OCI-LY3 (cell line): ENCODE results near the gene IPCEF1.

Experiments used
- H2AFZ ChIP-seq: fragments of 200-600, 300-600 bp; shearing (Covaris generic); 2 replicates; pipeline ENCODE4 v1.6.0; 2014; ENCODE audit warnings: antibody characterized with exemption, low read depth, low read length
- H3K27ac ChIP-seq: fragments of 200-600, 300-600 bp; sonication (generic); 2 replicates; pipeline ENCODE4 v1.5.1; 2014; ENCODE audit warnings: mild to moderate bottlenecking, low read length, moderate library complexity, mixed read lengths
- H3K27me3 ChIP-seq: fragments of 200-600, 300-600 bp; sonication (generic); 2 replicates; pipeline ENCODE4 v1.6.1; 2014; ENCODE audit warnings: low read depth, low read length, mixed read lengths
- H3K36me3 ChIP-seq: fragments of 200-600, 300-600 bp; sonication (generic); replicated peaks from 2 replicates; pipeline ENCODE3; 2014; ENCODE audit warnings: low read depth, low read length, mixed read lengths
- H3K4me1 ChIP-seq: fragments of 300-600, 200-600 bp; sonication (generic); 2 replicates; pipeline ENCODE4 v1.6.1; 2014; ENCODE audit warnings: low read length, mixed read lengths
- H3K4me2 ChIP-seq: fragments of 200-600, 300-600 bp; sonication (generic); 2 replicates; pipeline ENCODE4 v1.6.1; 2014; ENCODE audit warnings: low read length, mixed read lengths
- H3K4me3 ChIP-seq: fragments of 300-600, 200-600 bp; sonication (generic); 2 replicates; pipeline ENCODE4 v1.5.1; 2014; ENCODE audit warnings: antibody characterized with exemption, mild to moderate bottlenecking, low read length, moderate library complexity
- H3K79me2 ChIP-seq: fragments of 300-600, 200-600 bp; shearing (Covaris generic); 2 replicates; pipeline ENCODE4 v1.6.1; 2014; ENCODE audit warnings: mild to moderate bottlenecking, low read length, mixed read lengths
- H3K9ac ChIP-seq: fragments of 300-600, 200-600 bp; shearing (Covaris generic); 2 replicates; pipeline ENCODE4 v1.6.0; 2014; ENCODE audit warnings: mild to moderate bottlenecking, low read length, moderate library complexity
- H3K9me3 ChIP-seq: fragments of 200-600, 300-600 bp; shearing (Covaris generic); 2 replicates; pipeline ENCODE4 v1.6.1; 2014; ENCODE audit warnings: low read length, mixed read lengths; ENCODE audit not compliant: insufficient read depth
- H4K20me1 ChIP-seq: fragments of 200-600, 300-600 bp; sonication (generic); 2 replicates; pipeline ENCODE4 v1.6.1; 2016; ENCODE audit warnings: low read length, mixed read lengths; ENCODE audit not compliant: insufficient read depth
- CTCF ChIP-seq: fragments of 200-600, 300-600 bp; sonication (generic); IDR thresholded peaks from 2 replicates; pipeline ENCODE4 v1.5.1; 2014; ENCODE audit warnings: antibody characterized with exemption, low read length, low read depth
- EZH2phosphoT487 ChIP-seq: fragments of 200-600 bp; shearing (Covaris generic); IDR thresholded peaks from 2 replicates; pipeline ENCODE4 v1.6.1; 2018; ENCODE audit warnings: antibody characterized with exemption, mixed run types, low read depth

The IPCEF1 gene

DNA sequence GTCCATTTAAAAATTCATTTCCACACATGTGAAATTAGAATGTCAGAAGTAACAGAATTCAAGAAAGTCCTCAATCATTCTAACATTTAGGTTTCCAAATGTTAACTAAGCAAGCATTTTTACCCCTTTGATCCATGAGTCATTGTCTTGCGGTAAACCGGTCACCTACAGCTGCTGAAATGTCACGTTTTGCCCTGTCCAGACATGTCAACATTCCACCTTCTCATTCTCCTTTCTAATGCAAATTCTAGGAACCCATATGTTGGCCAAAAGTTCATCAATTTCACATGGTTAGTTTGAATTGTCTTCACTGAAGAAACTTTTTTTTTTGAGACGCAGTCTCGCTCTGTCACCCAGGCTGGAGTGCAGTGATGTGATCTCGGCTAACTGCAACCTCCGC, 117.2 kb downstream of the IPCEF1 start:
- TF ChIP-seq CTCF: no peak
- TF ChIP-seq EZH2phosphoT487: no peak
- Histone ChIP-seq H3K4me1 (peaks cover 2% of the 10 kb centered on the region), H3K9ac (no peak overlapping the region), H3K4me3 (no peak overlapping the region), H3K79me2 (no peaks in the 10 kb centered on the region), H2AFZ (no peak overlapping the region), H3K9me3 (no peaks in the 10 kb centered on the region), H3K27ac (no peak overlapping the region), H3K4me2 (no peak overlapping the region), H3K36me3 (no peaks in the 10 kb centered on the region), H3K27me3 (peaks cover 10% of the 10 kb centered on the region; the same call in 1 of the 2 replicates), H4K20me1 (no peaks in the 10 kb centered on the region)

DNA sequence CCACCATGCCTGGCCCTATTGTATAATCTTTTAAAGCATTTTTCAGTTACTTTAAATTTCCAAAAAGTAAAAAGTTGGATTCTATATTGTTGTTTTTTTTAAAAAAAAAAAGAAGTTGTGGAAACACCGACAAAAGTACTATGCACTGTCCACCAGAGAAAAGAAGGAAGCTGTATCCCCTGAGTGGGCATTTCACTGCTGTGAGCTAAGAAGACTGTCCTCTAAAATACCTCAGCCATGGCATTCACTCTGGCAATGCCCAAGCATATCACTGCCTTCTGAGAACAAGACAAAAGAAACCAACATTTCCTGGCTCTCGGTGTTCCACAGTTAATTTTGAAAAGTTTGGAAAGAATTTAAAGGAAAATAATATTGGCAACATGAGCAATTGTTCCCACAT, 117.8 kb downstream of the IPCEF1 start:
- Histone ChIP-seq H3K27me3 (peaks cover 12% of the 10 kb centered on the region; the same call in 1 of the 2 replicates), H3K4me2 (no peak overlapping the region), H3K4me3 (no peak overlapping the region), H4K20me1 (no peaks in the 10 kb centered on the region), H3K36me3 (no peaks in the 10 kb centered on the region), H3K9me3 (no peaks in the 10 kb centered on the region), H3K4me1 (peaks cover 7% of the 10 kb centered on the region), H2AFZ (no peak overlapping the region), H3K27ac (no peak overlapping the region), H3K9ac (no peak overlapping the region), H3K79me2 (no peaks in the 10 kb centered on the region)
- TF ChIP-seq CTCF (no peak), EZH2phosphoT487 (no peak)

DNA sequence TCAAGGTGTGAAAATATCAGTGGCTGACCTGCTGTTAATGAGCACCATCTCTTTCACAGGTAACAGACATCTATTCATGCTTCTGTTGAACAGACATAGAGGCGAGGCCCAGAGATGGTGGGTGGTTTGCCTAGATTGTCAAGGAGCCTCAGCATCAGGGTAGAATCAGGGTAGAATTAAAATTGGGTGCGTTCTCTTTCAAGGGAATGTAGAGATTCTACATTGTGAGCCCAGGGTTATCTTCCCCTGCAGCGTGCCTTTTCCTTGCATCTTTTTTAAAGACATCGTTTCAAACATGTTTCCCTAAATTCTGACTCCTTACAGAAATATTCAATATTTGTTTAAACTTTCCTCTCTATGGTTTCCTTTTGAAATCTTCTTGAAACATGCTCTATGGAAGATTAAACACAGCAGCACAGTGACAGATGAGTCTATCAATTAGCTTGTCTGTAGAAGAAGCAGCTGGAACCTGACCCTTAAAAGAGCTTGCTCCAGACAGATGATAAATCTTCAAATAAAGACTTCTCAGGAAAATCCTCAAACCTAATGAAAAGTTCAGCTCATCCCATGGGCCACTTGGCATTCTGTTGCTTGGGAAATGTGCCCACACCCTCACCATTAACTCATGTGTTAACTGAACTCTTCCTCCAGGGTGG, 119.8 kb downstream of the IPCEF1 start:
- TF ChIP-seq CTCF: no peak
- TF ChIP-seq EZH2phosphoT487: no peak

DNA sequence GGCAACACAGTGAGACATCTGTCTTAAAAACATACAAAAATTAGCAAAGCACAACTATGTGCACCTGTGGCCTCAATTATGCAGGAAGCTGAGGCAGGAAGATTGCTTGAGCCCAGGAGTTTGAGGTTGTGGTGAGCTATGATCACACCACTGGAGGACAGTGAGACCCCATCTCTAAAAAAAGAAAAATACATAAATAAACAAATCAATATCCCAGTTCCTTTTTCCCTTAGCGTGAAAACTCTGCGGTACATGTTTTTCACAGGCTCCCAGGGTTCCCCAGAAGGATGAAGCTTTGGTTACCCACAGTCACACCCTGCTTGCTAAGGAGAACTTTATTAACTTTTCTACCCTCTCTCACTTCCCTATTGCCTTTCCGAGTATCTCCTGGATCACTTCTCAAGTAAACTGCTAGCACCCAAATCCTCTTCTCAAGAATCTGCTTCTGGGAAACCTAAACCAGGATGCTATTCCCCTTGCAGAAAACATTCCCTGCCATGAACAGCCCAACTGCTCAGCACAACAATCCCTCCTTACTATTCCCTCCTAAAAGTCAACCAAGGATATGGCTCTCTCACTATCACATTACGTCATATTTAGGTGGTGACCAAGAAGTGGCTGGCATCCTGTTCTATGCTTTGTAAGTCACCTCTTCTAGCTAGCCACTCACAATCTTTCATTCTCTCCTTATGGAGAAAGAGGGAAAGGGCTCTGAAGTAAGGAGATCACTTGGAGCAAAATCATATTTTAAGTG, 122.4 kb downstream of the IPCEF1 start:
- H3K9me3 ChIP-seq: no peaks in the 10 kb centered on the region
- no peak overlapping the region; the same call in 1 of the 2 replicates for H3K4me2 ChIP-seq
- TF ChIP-seq CTCF: no peak
- no peak for TF ChIP-seq EZH2phosphoT487
- no peaks in the 10 kb centered on the region for H4K20me1 ChIP-seq
- peaks cover 25% of the 10 kb centered on the region for H3K4me1 ChIP-seq
- H3K4me3 ChIP-seq: no peak overlapping the region
- H3K36me3 ChIP-seq: no peaks in the 10 kb centered on the region
- no peaks in the 10 kb centered on the region for H3K79me2 ChIP-seq
- H3K27me3 ChIP-seq: peaks cover 16% of the 10 kb centered on the region
- no peak overlapping the region for H3K27ac ChIP-seq
- H3K9ac ChIP-seq: no peak overlapping the region
- H2AFZ ChIP-seq: no peak overlapping the region

More for the DNA sequence above, 119.8 kb downstream of the IPCEF1 start:
- H2AFZ ChIP-seq: no peak overlapping the region
- H3K27me3 ChIP-seq: peaks cover 12% of the 10 kb centered on the region; the same call in 1 of the 2 replicates
- no peaks in the 10 kb centered on the region for H3K36me3 ChIP-seq
- H3K9ac ChIP-seq: no peak overlapping the region
- H3K79me2 ChIP-seq: no peaks in the 10 kb centered on the region
- no peak overlapping the region for H3K4me3 ChIP-seq
- H4K20me1 ChIP-seq: no peaks in the 10 kb centered on the region
- H3K4me2 ChIP-seq: no peak overlapping the region
- no peak overlapping the region for H3K27ac ChIP-seq
- H3K9me3 ChIP-seq: no peaks in the 10 kb centered on the region
- H3K4me1 ChIP-seq: peaks cover 9% of the 10 kb centered on the region
